IMR-90 (cell line): ENCODE data around the gene PDGFA. TPM values are rescaled to one million over a fixed set of nuclear protein-coding genes. Genes with fewer than 3 reads are reported as not detected.

Experiments
- ATAC-seq: fragments of 200-7000 bp; cut with Tn5 transposase; 2 replicates; pipeline ENCODE4 v1.9.1; 2020; ENCODE audit warnings: low read depth, mild to moderate bottlenecking, moderate library complexity
- BruUV-seq: library from RNA; stranded (reverse); fragments of 400-500 nt; replicated peaks from 2 replicates; lab custom pipeline; 2021; lab: Mats Ljungman, UMichigan
- CTCF ChIA-PET: fragments of 300-600 bp; formaldehyde crosslinking; extraction: SDS; loops from one replicate; lab custom pipeline; 2021; ENCODE audit warnings: antibody characterized with exemption; lab: Yijun Ruan, JAX
- POLR2A ChIA-PET: fragments of 300-600 bp; sonication (Branson Sonifier 250); formaldehyde crosslinking; loops from one replicate; lab custom pipeline; 2022; ENCODE audit warnings: antibody characterized with exemption; ENCODE audit not compliant: unreplicated experiment; lab: Charles Lee
- DNase-seq: peaks from one replicate; pipeline ENCODE4 v3.0.0; 2013
- H2AFZ ChIP-seq: replicated peaks from 2 replicates; pipeline ENCODE3; 2013; ENCODE audit warnings: low read length, mild to moderate bottlenecking; ENCODE audit not compliant: poor library complexity
- H2AK5ac ChIP-seq: 2 replicates; pipeline ENCODE4 v1.6.1; 2013; ENCODE audit warnings: low read depth, low read length, inconsistent platforms
- H2AK9ac ChIP-seq: replicated peaks from 2 replicates; pipeline ENCODE3; 2013; ENCODE audit warnings: mild to moderate bottlenecking, low read depth, low read length, moderate library complexity; ENCODE audit not compliant: poor library complexity
- H2BK120ac ChIP-seq: 2 replicates; pipeline ENCODE4 v1.6.1; 2013; ENCODE audit warnings: low read depth, low read length, inconsistent platforms
- H2BK15ac ChIP-seq: 3 replicates; pipeline ENCODE4 v1.6.1; 2013; ENCODE audit warnings: low read depth, low read length, inconsistent platforms
- H2BK20ac ChIP-seq: 2 replicates; pipeline ENCODE4 v1.6.1; 2013; ENCODE audit warnings: low read depth, mild to moderate bottlenecking, inconsistent platforms, low read length, moderate library complexity
- H2BK5ac ChIP-seq: 2 replicates; pipeline ENCODE4 v1.6.1; 2013; ENCODE audit warnings: mild to moderate bottlenecking, low read depth, low read length, inconsistent platforms; ENCODE audit not compliant: poor library complexity, severe bottlenecking
- H3K14ac ChIP-seq: replicated peaks from 2 replicates; pipeline ENCODE4 v1.6.1; 2013; ENCODE audit warnings: low read depth, low read length, inconsistent platforms
- H3K18ac ChIP-seq: 2 replicates; pipeline ENCODE4 v1.6.1; 2013; ENCODE audit warnings: low read depth, low read length, control low read depth
- H3K23ac ChIP-seq: 2 replicates; pipeline ENCODE4 v1.6.1; 2013; ENCODE audit warnings: low read depth, low read length, inconsistent platforms
- H3K27ac ChIP-seq: 2 replicates; pipeline ENCODE4 v1.5.1; 2013; ENCODE audit warnings: mild to moderate bottlenecking, control low read depth, low read length; ENCODE audit not compliant: insufficient read depth
- H3K27me3 ChIP-seq: 2 replicates; pipeline ENCODE4 v1.6.1; 2013; ENCODE audit warnings: low read length; ENCODE audit not compliant: control insufficient read depth, insufficient read depth
- H3K36me3 ChIP-seq: 2 replicates; pipeline ENCODE4 v1.6.1; 2013; ENCODE audit warnings: low read length, mixed read lengths; ENCODE audit not compliant: control insufficient read depth, insufficient read depth
- H3K4ac ChIP-seq: 2 replicates; pipeline ENCODE4 v1.6.1; 2013; ENCODE audit warnings: low read depth, low read length, inconsistent platforms
- H3K4me1 ChIP-seq: 2 replicates; pipeline ENCODE4 v1.6.1; 2013; ENCODE audit warnings: low read length, mixed read lengths; ENCODE audit not compliant: control insufficient read depth, insufficient read depth
- H3K4me2 ChIP-seq: 2 replicates; pipeline ENCODE4 v1.6.1; 2013; ENCODE audit warnings: low read depth, mild to moderate bottlenecking, control low read depth, low read length, moderate library complexity
- H3K4me3 ChIP-seq: 2 replicates; pipeline ENCODE4 v1.5.1; 2013; ENCODE audit warnings: low read depth, mild to moderate bottlenecking, control low read depth, low read length, moderate library complexity; ENCODE audit not compliant: insufficient read depth
- H3K56ac ChIP-seq: 2 replicates; pipeline ENCODE4 v1.6.1; 2013; ENCODE audit warnings: low read length, inconsistent platforms; ENCODE audit not compliant: insufficient read depth; ENCODE audit errors: extremely low read depth
- H3K79me1 ChIP-seq, 2 experiments: 2 replicates each; pipeline ENCODE4 v1.6.1; 2013; ENCODE audit warnings: low read length in 2 of 2, inconsistent platforms in 1 of 2, low read depth in 1 of 2
- H3K9ac ChIP-seq: 2 replicates; pipeline ENCODE4 v1.6.1; 2013; ENCODE audit warnings: low read depth, low read length, control low read depth
- H3K9me1 ChIP-seq: 2 replicates; pipeline ENCODE4 v1.6.1; 2013; ENCODE audit warnings: low read length, inconsistent platforms; ENCODE audit not compliant: insufficient read depth
- H3K9me3 ChIP-seq: 2 replicates; pipeline ENCODE4 v1.6.1; 2013; ENCODE audit warnings: low read length; ENCODE audit not compliant: control insufficient read depth, insufficient read depth
- H4K20me1 ChIP-seq: 2 replicates; pipeline ENCODE4 v1.6.1; 2013; ENCODE audit warnings: low read length, inconsistent platforms; ENCODE audit not compliant: insufficient read depth
- H4K5ac ChIP-seq: 2 replicates; pipeline ENCODE4 v1.6.1; 2013; ENCODE audit warnings: mild to moderate bottlenecking, low read depth, low read length, control low read depth
- H4K8ac ChIP-seq, 2 experiments: 2 replicates each; pipeline ENCODE4 v1.6.1; 2013; ENCODE audit warnings: low read depth in 2 of 2, low read length in 2 of 2, control low read depth in 1 of 2, inconsistent platforms in 1 of 2
- H4K91ac ChIP-seq: 2 replicates; pipeline ENCODE4 v1.6.1; 2013; ENCODE audit warnings: low read depth, low read length, inconsistent platforms; ENCODE audit not compliant: insufficient read depth
- CHD1 ChIP-seq: IDR thresholded peaks from 2 replicates; pipeline ENCODE4 v1.6.1; 2012; ENCODE audit warnings: low read depth, low read length, improper control_type of control experiment
- MAFK ChIP-seq: IDR thresholded peaks from 2 replicates; pipeline ENCODE4 v1.6.1; 2012; ENCODE audit warnings: low read depth, low read length, improper control_type of control experiment
- MAZ ChIP-seq: IDR thresholded peaks from 2 replicates; pipeline ENCODE4 v1.6.1; 2012; ENCODE audit warnings: low read depth, mild to moderate bottlenecking, low read length, improper control_type of control experiment, moderate library complexity, borderline replicate concordance
- MXI1 ChIP-seq: IDR thresholded peaks from 2 replicates; pipeline ENCODE4 v1.6.1; 2012; ENCODE audit warnings: low read depth, mild to moderate bottlenecking, low read length, moderate library complexity, borderline replicate concordance
- RCOR1 ChIP-seq: IDR thresholded peaks from 2 replicates; pipeline ENCODE4 v1.6.1; 2012; ENCODE audit warnings: mild to moderate bottlenecking, low read length, improper control_type of control experiment; ENCODE audit not compliant: insufficient replicate concordance
- RFX5 ChIP-seq: IDR thresholded peaks from 2 replicates; pipeline ENCODE4 v1.8.0; 2012; ENCODE audit warnings: low read depth, mild to moderate bottlenecking, low read length, moderate library complexity
- WGBS, 2 experiments: methylation state at CpG; one replicate each; pipeline versions ENCODE4 v1.1.5 to v1.1.7; 2013; ENCODE audit warnings: missing lambda C conversion rate in 2 of 2; ENCODE audit not compliant: insufficient read length in 1 of 2; ENCODE audit errors: extremely low coverage in 2 of 2; 5-methylcytosine and 5-hydroxymethylcytosine counted together
- dilution Hi-C: fragments of 300-500 bp; cut with HindIII; formaldehyde crosslinking; loops from one replicate; pipeline ENCODE4 v1.14.3; 2018; ENCODE audit warnings: low sequenced_read_pairs; ENCODE audit not compliant: unreplicated experiment
- in situ Hi-C: fragments of 300-500 bp; cut with MboI; formaldehyde crosslinking; loops from 3 replicates; pipeline ENCODE4 v1.14.3; 2019; ENCODE audit warnings: low sequenced_read_pairs, inconsistent platforms, mixed read lengths
- intact Hi-C: fragments of 100-400 bp; cut with micrococcal nuclease; formaldehyde crosslinking; loops from 2 replicates; pipeline ENCODE4 v1.10.0; 2022
- polyA plus RNA-seq, 3 experiments: library from polyadenylated mRNA; depleted of rRNA; stranded (reverse); fragments of >200 nt; gene quantifications; 2 replicates each; pipeline ENCODE4 v1.2.3, GENCODE V29; 2012; ENCODE audit warnings: low replicate concordance in 1 of 3
- total RNA-seq: library from RNA; depleted of rRNA; stranded (reverse); fragments of >200 nt; gene quantifications from 2 replicates; pipeline ENCODE4 v1.2.3, GENCODE V29; 2012
- TF ChIP-seq, protein P1 (sequence below): conservative IDR thresholded peaks from 2 replicates; pipeline ENCODE4 v1.5.1; 2012; ENCODE audit warnings: mild to moderate bottlenecking, low read depth, low read length, improper control_type of control experiment
- TF ChIP-seq, protein P2 (sequence below): fragments of 150-350 bp; IDR thresholded peaks from 2 replicates; pipeline ENCODE4 v1.6.1; 2017; ENCODE audit warnings: mild to moderate bottlenecking, antibody characterized with exemption, low read length, low read depth

Gene PDGFA
- total and polyA plus RNA-seq, 2 of the 4 experiments (the other 2 are of a cell fraction): 3.3 to 3.8 TPM

DNA sequence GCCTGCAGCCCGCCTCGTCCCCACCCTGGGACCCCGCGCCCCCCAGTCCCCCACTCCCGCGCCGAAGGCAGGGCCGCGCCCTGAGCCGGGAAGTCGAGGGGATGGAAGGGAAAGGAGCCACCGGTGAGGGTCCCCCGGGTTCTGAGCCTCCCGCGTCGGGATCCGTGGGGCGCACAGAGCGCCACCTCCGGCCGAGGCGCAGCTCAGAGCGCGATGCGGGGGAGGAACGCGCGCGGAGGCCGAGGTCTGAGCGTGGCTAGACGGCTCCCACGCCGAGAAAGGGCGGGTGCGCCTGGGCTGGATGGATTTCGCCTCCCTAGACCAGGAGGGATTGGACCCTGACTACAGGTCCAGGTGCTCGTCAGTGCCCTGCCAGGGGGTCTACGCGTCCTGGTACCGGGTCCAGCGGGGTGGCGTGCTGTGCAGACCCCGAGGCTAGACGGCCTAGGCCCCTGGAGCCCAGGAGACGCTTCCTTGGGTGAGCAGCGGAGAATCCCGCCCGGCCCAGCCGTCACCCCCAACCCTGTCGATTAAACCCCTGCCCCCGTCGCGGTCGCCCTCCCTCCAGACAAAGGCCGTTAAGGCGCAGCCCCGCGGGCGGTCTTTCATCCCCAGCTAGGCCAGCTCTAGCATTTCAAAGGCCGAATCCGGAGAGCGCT is 986 bp upstream of the PDGFA start:
- no peak overlapping the region for H3K27ac ChIP-seq
- peak overlapping the region; percentile 8 for H2AFZ ChIP-seq
- no peak overlapping the region for H3K14ac ChIP-seq
- H3K4me1 ChIP-seq: peaks cover 5% of the 10 kb centered on the region; the same call in 1 of the 2 replicates
- H3K79me1 ChIP-seq: peaks cover 0 to 7% of the 10 kb centered on the region in 2 experiments; a peak in 1 of 4 replicates
- no peak overlapping the region for H3K4ac ChIP-seq
- H2AK5ac ChIP-seq: peak overlapping the region; percentile 24; the same call in 1 of the 2 replicates
- TF ChIP-seq RCOR1 (no peak), MAZ (no peak), CHD1 (no peak), RFX5 (no peak), MXI1 (no peak), MAFK (no peak)
- TF ChIP-seq, protein P1, sequence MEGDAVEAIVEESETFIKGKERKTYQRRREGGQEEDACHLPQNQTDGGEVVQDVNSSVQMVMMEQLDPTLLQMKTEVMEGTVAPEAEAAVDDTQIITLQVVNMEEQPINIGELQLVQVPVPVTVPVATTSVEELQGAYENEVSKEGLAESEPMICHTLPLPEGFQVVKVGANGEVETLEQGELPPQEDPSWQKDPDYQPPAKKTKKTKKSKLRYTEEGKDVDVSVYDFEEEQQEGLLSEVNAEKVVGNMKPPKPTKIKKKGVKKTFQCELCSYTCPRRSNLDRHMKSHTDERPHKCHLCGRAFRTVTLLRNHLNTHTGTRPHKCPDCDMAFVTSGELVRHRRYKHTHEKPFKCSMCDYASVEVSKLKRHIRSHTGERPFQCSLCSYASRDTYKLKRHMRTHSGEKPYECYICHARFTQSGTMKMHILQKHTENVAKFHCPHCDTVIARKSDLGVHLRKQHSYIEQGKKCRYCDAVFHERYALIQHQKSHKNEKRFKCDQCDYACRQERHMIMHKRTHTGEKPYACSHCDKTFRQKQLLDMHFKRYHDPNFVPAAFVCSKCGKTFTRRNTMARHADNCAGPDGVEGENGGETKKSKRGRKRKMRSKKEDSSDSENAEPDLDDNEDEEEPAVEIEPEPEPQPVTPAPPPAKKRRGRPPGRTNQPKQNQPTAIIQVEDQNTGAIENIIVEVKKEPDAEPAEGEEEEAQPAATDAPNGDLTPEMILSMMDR: no peak; the same call in 1 of the 2 replicates
- TF ChIP-seq, protein P2, sequence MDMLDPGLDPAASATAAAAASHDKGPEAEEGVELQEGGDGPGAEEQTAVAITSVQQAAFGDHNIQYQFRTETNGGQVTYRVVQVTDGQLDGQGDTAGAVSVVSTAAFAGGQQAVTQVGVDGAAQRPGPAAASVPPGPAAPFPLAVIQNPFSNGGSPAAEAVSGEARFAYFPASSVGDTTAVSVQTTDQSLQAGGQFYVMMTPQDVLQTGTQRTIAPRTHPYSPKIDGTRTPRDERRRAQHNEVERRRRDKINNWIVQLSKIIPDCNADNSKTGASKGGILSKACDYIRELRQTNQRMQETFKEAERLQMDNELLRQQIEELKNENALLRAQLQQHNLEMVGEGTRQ: no peak
- dilution Hi-C loops (no loop called here), in situ Hi-C loops (no loop called here), intact Hi-C loops (no loop called here)
- WGBS, 2 experiments: 5% methylated on average over 25 of the region's 63 CpGs; no CpG with 5 or more reads in 1 of the 2 experiments
- no peak overlapping the region for H3K23ac ChIP-seq
- H2BK15ac ChIP-seq: no peak overlapping the region
- ATAC-seq: no peak
- no peaks in the 10 kb centered on the region; the same call in 1 of the 2 replicates for H4K20me1 ChIP-seq
- ChIA-PET CTCF (interaction anchor here (1.0 to 1.1 kb wide), 3 partner anchors 22 to 204 kb away, joined by 3 read pairs; no protein-coding TSS in a partner anchor), POLR2A (no interaction called here)
- no peak overlapping the region for H3K56ac ChIP-seq
- BruUV-seq: no TSS peak
- DNase-seq: no peak
- H3K9ac ChIP-seq: no peak overlapping the region
- H3K4me2 ChIP-seq: no peak overlapping the region
- no peak overlapping the region for H4K5ac ChIP-seq
- no peak overlapping the region for H4K8ac ChIP-seq
- no peak overlapping the region for H4K91ac ChIP-seq
- H2AK9ac ChIP-seq: no peak overlapping the region
- H3K9me3 ChIP-seq: no peaks in the 10 kb centered on the region
- H3K18ac ChIP-seq: no peak overlapping the region
- H2BK120ac ChIP-seq: no peak overlapping the region
- H3K27me3 ChIP-seq: peaks cover 39% of the 10 kb centered on the region
- no peak overlapping the region for H2BK20ac ChIP-seq
- H3K9me1 ChIP-seq: no peaks in the 10 kb centered on the region
- H3K36me3 ChIP-seq: no peaks in the 10 kb centered on the region
- no peak overlapping the region for H2BK5ac ChIP-seq
- H3K4me3 ChIP-seq: no peak overlapping the region
